ENCODE data around the gene FBXW7. TPM values are rescaled to one million over a fixed set of nuclear protein-coding genes. Genes with fewer than 3 reads are reported as not detected.

The FBXW7 gene
- total and polyA plus RNA-seq, 4 donors: 58.9 to 129 (median 71.7) TPM

DNA sequence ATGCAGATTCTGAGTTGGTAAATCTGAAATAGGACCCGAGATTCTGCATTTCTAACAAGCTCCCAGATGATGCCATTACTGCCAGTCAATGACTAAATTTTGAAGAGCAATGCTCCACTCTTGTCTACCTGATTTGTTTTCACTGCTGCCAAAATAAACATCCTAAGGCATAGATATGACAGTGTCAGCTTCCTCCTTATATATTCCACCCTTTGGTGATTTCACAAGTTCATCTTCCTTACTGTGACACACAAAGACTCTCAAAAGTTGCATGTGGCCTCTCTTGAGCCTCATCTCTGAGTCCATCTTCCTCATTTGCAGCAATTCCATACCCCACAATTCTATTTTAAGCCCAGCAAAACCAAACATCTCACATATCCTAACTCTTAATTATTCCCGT, 110.9 kb downstream of the FBXW7 start:
- H3K9me3 ChIP-seq (ENCODE audit: control insufficient read depth, insufficient read depth, low read length): no peaks in the 10 kb centered on the region
- H3K27ac ChIP-seq (ENCODE audit: low read depth, low read length): no peak overlapping the region
- 80% methylated on average over 1 of the region's 2 CpGs for WGBS (ENCODE audit: insufficient coverage)
- no peak for DNase-seq (ENCODE audit: low read depth in 4 of 6, low spot score in 6 of 6)
- no peaks in the 10 kb centered on the region for H3K4me1 ChIP-seq (ENCODE audit: control insufficient read depth, insufficient read depth, low read length)
- no peaks in the 10 kb centered on the region for H3K36me3 ChIP-seq (ENCODE audit: control insufficient read depth, insufficient read depth, low read length)
- H3K4me3 ChIP-seq (ENCODE audit: low read depth, low read length): no peak overlapping the region
- no peaks in the 10 kb centered on the region for H3K27me3 ChIP-seq (ENCODE audit: control insufficient read depth, insufficient read depth, low read length)

GRCh38 chr4:152424396-152424795, 111.5 kb downstream of the FBXW7 start:
- H3K4me3 ChIP-seq (ENCODE audit: low read depth, low read length): no peak overlapping the region
- H3K27ac ChIP-seq (ENCODE audit: low read depth, low read length): no peak overlapping the region
- H3K4me1 ChIP-seq (ENCODE audit: control insufficient read depth, insufficient read depth, low read length): no peaks in the 10 kb centered on the region
- no CpG with 5 or more reads among the region's 3 CpGs for WGBS (ENCODE audit: insufficient coverage)
- no peaks in the 10 kb centered on the region for H3K36me3 ChIP-seq (ENCODE audit: control insufficient read depth, insufficient read depth, low read length)
- H3K9me3 ChIP-seq (ENCODE audit: control insufficient read depth, insufficient read depth, low read length): no peaks in the 10 kb centered on the region
- DNase-seq (ENCODE audit: low read depth in 4 of 6, low spot score in 6 of 6): no peak
- no peaks in the 10 kb centered on the region for H3K27me3 ChIP-seq (ENCODE audit: control insufficient read depth, insufficient read depth, low read length)

GRCh38 chr4:152422817-152423320, 113.0 kb downstream of the FBXW7 start:
- H3K9me3 ChIP-seq (ENCODE audit: control insufficient read depth, insufficient read depth, low read length): no peaks in the 10 kb centered on the region
- no CpG with 5 or more reads among the region's 1 CpG for WGBS (ENCODE audit: insufficient coverage)
- H3K4me3 ChIP-seq (ENCODE audit: low read depth, low read length): no peak overlapping the region
- H3K27ac ChIP-seq (ENCODE audit: low read depth, low read length): no peak overlapping the region
- DNase-seq (ENCODE audit: low read depth in 4 of 6, low spot score in 6 of 6): no peak
- no peaks in the 10 kb centered on the region for H3K36me3 ChIP-seq (ENCODE audit: control insufficient read depth, insufficient read depth, low read length)
- no peaks in the 10 kb centered on the region for H3K27me3 ChIP-seq (ENCODE audit: control insufficient read depth, insufficient read depth, low read length)
- H3K4me1 ChIP-seq (ENCODE audit: control insufficient read depth, insufficient read depth, low read length): no peaks in the 10 kb centered on the region

DNA sequence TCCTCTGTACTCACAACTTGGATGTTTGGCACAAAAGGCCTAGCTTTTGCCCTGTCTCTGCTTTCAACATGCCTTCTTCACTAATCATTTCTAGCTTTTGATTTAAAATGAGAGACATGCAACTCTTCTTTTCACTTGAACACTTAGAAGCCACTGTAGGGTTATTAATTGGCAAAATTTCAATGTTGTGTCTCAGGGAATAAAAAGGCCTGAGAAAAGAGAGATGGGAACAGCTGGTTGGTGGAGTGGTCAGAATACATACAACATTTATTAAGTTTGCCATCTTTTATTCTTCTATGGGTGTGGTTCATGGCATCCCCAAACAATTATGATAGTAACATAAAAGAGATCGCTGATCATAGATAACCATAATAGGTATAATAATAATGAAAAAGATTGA, 114.3 kb downstream of the FBXW7 start:
- no peaks in the 10 kb centered on the region for H3K36me3 ChIP-seq (ENCODE audit: control insufficient read depth, insufficient read depth, low read length)
- no peak overlapping the region for H3K27ac ChIP-seq (ENCODE audit: low read depth, low read length)
- no peaks in the 10 kb centered on the region for H3K4me1 ChIP-seq (ENCODE audit: control insufficient read depth, insufficient read depth, low read length)
- no peaks in the 10 kb centered on the region for H3K9me3 ChIP-seq (ENCODE audit: control insufficient read depth, insufficient read depth, low read length)
- WGBS (ENCODE audit: insufficient coverage): no CpG with 5 or more reads among the region's 1 CpG
- no peak for DNase-seq (ENCODE audit: low read depth in 4 of 6, low spot score in 6 of 6)
- H3K27me3 ChIP-seq (ENCODE audit: control insufficient read depth, insufficient read depth, low read length): no peaks in the 10 kb centered on the region
- no peak overlapping the region for H3K4me3 ChIP-seq (ENCODE audit: low read depth, low read length)

DNA sequence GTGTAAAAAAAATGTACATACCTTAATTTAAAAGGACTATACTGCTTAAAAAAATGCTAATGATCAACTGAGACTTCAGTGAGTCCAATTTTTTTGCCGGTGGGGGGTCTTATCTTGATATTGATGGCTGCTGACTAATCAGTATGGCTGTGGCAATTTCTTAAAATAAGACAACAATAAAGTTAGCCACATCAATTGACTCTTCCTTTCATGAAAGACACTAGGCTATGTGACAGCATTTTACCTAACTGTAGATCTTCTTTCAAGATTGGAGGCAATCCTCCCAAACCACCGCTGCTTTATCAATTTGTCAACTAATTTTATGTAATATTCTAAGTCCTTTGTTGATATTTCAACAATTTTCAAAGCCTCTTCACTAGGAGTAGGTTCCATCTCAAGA, 116.1 kb downstream of the FBXW7 start:
- Histone ChIP-seq H3K27me3 (ENCODE audit: control insufficient read depth, insufficient read depth, low read length) (no peaks in the 10 kb centered on the region), H3K9me3 (ENCODE audit: control insufficient read depth, insufficient read depth, low read length) (no peaks in the 10 kb centered on the region), H3K36me3 (ENCODE audit: control insufficient read depth, insufficient read depth, low read length) (no peaks in the 10 kb centered on the region), H3K27ac (ENCODE audit: low read depth, low read length) (no peak overlapping the region), H3K4me1 (ENCODE audit: control insufficient read depth, insufficient read depth, low read length) (no peaks in the 10 kb centered on the region), H3K4me3 (ENCODE audit: low read depth, low read length) (no peak overlapping the region)
- no CpG with 5 or more reads among the region's 2 CpGs for WGBS (ENCODE audit: insufficient coverage)
- DNase-seq (ENCODE audit: low read depth in 4 of 6, low spot score in 6 of 6): no peak

DNA sequence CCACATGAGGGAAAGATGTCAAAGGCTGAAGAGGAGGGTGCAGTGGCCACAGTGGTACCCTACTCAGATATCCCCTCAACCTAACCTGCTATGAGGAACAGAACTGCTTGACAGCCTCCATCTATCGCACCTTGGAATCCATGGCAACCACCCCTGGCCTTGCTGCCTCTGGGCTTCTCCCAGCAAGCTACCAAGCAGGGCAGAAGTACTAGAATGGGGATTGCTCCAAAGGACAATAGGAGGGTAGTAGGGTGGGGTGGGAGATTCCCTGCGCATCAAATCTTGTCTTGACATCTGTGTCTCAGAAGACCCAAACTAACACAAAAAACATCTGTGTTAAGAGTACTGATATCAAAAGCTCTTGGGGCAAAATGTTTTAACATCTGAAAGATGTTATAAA, 118.2 kb downstream of the FBXW7 start:
- H3K27ac ChIP-seq (ENCODE audit: low read depth, low read length): no peak overlapping the region
- H3K4me1 ChIP-seq (ENCODE audit: control insufficient read depth, insufficient read depth, low read length): no peaks in the 10 kb centered on the region
- H3K4me3 ChIP-seq (ENCODE audit: low read depth, low read length): no peak overlapping the region
- no peaks in the 10 kb centered on the region for H3K36me3 ChIP-seq (ENCODE audit: control insufficient read depth, insufficient read depth, low read length)
- no peaks in the 10 kb centered on the region for H3K9me3 ChIP-seq (ENCODE audit: control insufficient read depth, insufficient read depth, low read length)
- no peaks in the 10 kb centered on the region for H3K27me3 ChIP-seq (ENCODE audit: control insufficient read depth, insufficient read depth, low read length)
- WGBS (ENCODE audit: insufficient coverage): 100% methylated on average over 1 of the region's 2 CpGs
- DNase-seq (ENCODE audit: low read depth in 4 of 6, low spot score in 6 of 6): no peak

- Histone ChIP-seq H3K36me3 (ENCODE audit: control insufficient read depth, insufficient read depth, low read length) (no peaks in the 10 kb centered on the region), H3K27me3 (ENCODE audit: control insufficient read depth, insufficient read depth, low read length) (no peaks in the 10 kb centered on the region), H3K9me3 (ENCODE audit: control insufficient read depth, insufficient read depth, low read length) (no peaks in the 10 kb centered on the region), H3K27ac (ENCODE audit: low read depth, low read length) (no peak overlapping the region), H3K4me1 (ENCODE audit: control insufficient read depth, insufficient read depth, low read length) (no peaks in the 10 kb centered on the region), H3K4me3 (ENCODE audit: low read depth, low read length) (no peak overlapping the region)
- WGBS (ENCODE audit: insufficient coverage): no CpG with 5 or more reads among the region's 2 CpGs
- no peak for DNase-seq (ENCODE audit: low read depth in 4 of 6, low spot score in 6 of 6)
Observed at GRCh38 chr4:152415980-152416379, 119.9 kb downstream of the FBXW7 start.

DNA sequence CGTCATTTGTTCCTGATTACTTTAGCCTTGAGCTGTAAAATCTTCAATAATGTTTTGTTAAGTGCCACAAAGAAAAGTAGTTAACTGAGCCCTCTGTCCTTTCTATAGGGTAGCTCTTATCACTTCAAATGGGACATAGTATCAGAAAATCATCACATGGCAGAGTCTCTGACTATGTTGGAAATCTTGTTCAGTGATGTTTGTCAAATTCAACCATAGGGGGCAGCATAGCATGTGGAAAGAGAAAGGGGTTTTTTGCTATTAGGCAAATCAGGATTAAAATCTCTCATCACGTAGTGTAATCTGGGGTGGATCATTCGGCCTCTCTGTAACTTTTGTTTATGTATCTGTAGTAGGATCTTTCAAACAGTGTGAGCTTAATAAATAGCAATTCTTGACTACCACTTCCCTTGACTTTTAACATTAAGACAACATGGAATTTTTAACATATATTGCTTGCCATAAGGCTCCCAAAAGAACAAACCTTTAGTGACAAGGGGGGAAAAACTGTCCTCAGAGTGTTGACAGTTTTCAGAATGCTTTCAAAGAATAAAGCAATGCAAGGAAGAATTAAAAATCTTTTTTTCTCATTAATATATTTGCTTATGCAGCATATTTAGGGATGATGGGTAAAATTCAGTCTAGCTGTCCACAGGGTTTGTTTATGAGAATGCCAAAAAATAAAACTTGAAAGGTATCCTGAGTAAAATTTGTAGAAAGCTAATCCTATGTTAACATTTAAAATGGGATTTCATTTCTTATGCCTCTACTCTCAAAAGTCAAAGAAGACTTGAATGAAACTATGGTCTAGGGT, 127.2 kb downstream of the FBXW7 start:
- Histone ChIP-seq H3K4me1 (ENCODE audit: control insufficient read depth, insufficient read depth, low read length) (no peaks in the 10 kb centered on the region), H3K4me3 (ENCODE audit: low read depth, low read length) (no peak overlapping the region), H3K36me3 (ENCODE audit: control insufficient read depth, insufficient read depth, low read length) (no peaks in the 10 kb centered on the region), H3K27me3 (ENCODE audit: control insufficient read depth, insufficient read depth, low read length) (no peaks in the 10 kb centered on the region), H3K27ac (ENCODE audit: low read depth, low read length) (no peak overlapping the region), H3K9me3 (ENCODE audit: control insufficient read depth, insufficient read depth, low read length) (no peaks in the 10 kb centered on the region)
- no CpG with 5 or more reads among the region's 3 CpGs for WGBS (ENCODE audit: insufficient coverage)
- peak in 2 of 6 donors; percentile 30 to 76 for DNase-seq (ENCODE audit: low read depth in 4 of 6, low spot score in 6 of 6)

DNA sequence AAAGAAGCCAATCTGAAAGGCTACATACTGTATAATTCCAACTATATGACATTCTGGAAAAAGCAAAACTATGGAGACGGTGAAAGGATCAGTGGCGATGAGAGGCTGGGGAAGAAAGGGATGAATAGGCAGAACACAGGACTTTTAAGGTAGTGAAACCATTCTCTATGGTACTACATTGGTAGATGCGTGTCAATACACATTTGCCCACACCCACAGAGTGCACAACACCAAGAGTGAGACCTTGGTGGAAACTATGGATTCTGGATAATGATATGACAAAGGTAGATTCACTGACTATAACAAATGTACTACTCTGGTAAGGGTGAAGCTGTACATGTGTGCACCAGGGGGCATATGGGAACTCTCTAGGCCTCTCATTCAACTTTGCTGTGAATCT, 134.5 kb downstream of the FBXW7 start:
- Histone ChIP-seq H3K4me3 (ENCODE audit: low read depth, low read length) (no peak overlapping the region), H3K27me3 (ENCODE audit: control insufficient read depth, insufficient read depth, low read length) (no peaks in the 10 kb centered on the region), H3K27ac (ENCODE audit: low read depth, low read length) (no peak overlapping the region), H3K36me3 (ENCODE audit: control insufficient read depth, insufficient read depth, low read length) (no peaks in the 10 kb centered on the region), H3K4me1 (ENCODE audit: control insufficient read depth, insufficient read depth, low read length) (no peaks in the 10 kb centered on the region), H3K9me3 (ENCODE audit: control insufficient read depth, insufficient read depth, low read length) (no peaks in the 10 kb centered on the region)
- WGBS (ENCODE audit: insufficient coverage): no CpG with 5 or more reads among the region's 3 CpGs
- DNase-seq (ENCODE audit: low read depth in 4 of 6, low spot score in 6 of 6): no peak

DNA sequence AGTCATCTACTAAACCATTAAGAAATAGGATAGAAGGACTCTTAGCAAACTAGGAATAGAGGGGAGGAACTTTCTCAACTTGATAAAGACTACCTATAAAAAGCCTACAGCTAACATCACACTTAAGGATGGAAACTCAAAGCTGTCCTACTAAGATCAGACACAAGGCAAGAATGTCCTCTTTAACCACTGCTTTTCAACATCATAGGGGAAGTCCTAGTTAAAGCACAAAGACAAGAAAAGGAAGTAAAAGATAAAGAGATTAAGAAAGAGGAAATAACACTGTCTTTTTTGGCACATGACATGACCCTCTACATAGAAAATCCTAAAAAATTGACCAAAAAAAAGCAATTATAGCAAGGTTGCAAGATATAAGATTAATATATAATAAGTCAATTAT, 136.6 kb downstream of the FBXW7 start:
- H3K27ac ChIP-seq (ENCODE audit: low read depth, low read length): no peak overlapping the region
- DNase-seq (ENCODE audit: low read depth in 4 of 6, low spot score in 6 of 6): no peak
- no peaks in the 10 kb centered on the region for H3K4me1 ChIP-seq (ENCODE audit: control insufficient read depth, insufficient read depth, low read length)
- H3K9me3 ChIP-seq (ENCODE audit: control insufficient read depth, insufficient read depth, low read length): no peaks in the 10 kb centered on the region
- no peaks in the 10 kb centered on the region for H3K36me3 ChIP-seq (ENCODE audit: control insufficient read depth, insufficient read depth, low read length)
- no peak overlapping the region for H3K4me3 ChIP-seq (ENCODE audit: low read depth, low read length)
- H3K27me3 ChIP-seq (ENCODE audit: control insufficient read depth, insufficient read depth, low read length): no peaks in the 10 kb centered on the region

All from spinal cord (tissue), 10 donors.